GM10248 (cell line): ENCODE results near the gene LEMD2.

Experiments
- CTCF ChIA-PET: fragments of 300-600 bp; sonication (Branson Sonifier 250); formaldehyde crosslinking; extraction: SDS; loops from one replicate; lab custom pipeline; 2021; ENCODE audit warnings: antibody characterized with exemption; lab: Yijun Ruan, JAX
- POLR2A ChIA-PET: fragments of 350-650 bp; sonication (Branson Sonifier 250); formaldehyde crosslinking; extraction: SDS; loops from one replicate; lab custom pipeline; 2020; ENCODE audit warnings: antibody characterized with exemption; lab: Yijun Ruan, JAX
- DNase-seq: peaks from one replicate; pipeline ENCODE4 v3.0.0; 2012; ENCODE audit errors: extremely low spot score
- TF ChIP-seq, protein P1 (sequence below): IDR thresholded peaks from 2 replicates; pipeline ENCODE4 v1.5.1; 2012; ENCODE audit warnings: mild to moderate bottlenecking, low read depth; ENCODE audit errors: extremely low read depth, missing control alignments, control extremely low read depth

The LEMD2 gene

DNA sequence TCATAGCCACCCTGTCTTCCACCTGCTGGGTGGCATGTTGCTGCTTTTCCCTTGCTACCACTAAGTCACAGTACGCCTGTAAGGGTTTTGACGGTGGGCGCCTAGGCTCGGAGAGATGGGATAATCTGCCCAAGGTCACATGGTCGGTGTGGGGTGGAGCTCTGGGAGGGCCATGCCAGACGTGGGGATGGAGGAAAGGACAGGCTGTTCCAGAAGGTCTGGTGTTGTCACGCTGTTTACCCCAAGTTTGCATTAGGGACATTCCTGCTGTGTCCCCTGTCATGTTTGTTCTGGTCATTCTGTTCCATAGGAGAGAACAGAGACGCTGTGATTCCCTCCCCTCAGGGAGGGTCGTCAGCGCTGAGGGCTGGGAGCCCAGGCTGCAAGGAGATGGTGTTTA is 58.3 kb downstream of the LEMD2 start:
- ChIA-PET POLR2A (no interaction called here), CTCF (interaction anchor here (3.5 kb wide), 1 partner anchor 14 kb away, joined by 15 read pairs; no protein-coding TSS in a partner anchor)
- no peak for DNase-seq
- TF ChIP-seq, protein P1, sequence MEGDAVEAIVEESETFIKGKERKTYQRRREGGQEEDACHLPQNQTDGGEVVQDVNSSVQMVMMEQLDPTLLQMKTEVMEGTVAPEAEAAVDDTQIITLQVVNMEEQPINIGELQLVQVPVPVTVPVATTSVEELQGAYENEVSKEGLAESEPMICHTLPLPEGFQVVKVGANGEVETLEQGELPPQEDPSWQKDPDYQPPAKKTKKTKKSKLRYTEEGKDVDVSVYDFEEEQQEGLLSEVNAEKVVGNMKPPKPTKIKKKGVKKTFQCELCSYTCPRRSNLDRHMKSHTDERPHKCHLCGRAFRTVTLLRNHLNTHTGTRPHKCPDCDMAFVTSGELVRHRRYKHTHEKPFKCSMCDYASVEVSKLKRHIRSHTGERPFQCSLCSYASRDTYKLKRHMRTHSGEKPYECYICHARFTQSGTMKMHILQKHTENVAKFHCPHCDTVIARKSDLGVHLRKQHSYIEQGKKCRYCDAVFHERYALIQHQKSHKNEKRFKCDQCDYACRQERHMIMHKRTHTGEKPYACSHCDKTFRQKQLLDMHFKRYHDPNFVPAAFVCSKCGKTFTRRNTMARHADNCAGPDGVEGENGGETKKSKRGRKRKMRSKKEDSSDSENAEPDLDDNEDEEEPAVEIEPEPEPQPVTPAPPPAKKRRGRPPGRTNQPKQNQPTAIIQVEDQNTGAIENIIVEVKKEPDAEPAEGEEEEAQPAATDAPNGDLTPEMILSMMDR, result no peak

DNA sequence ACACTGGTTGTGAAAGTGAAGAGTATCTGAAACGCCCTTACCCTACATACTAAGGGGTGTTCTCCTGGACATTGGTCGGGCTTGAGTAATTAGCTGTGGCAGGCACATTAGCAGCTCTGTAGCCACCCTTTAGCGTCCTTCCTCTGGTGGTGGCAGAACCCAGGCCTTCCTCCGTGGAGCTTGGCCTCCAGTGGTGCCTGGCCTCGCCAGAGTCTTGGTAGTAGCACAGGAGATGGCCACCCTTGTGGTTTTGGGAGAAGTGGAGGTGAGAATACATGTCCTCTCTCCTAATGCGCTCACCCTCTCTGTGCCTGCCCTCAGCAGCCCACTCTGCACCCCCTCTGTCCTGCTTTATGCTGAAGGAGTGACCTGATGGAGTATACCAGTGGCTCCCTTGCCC is 59.9 kb downstream of the LEMD2 start:
- ChIA-PET POLR2A (no interaction called here), CTCF (no interaction called here)
- no peak for DNase-seq
- TF ChIP-seq, protein P1, result no peak

DNA sequence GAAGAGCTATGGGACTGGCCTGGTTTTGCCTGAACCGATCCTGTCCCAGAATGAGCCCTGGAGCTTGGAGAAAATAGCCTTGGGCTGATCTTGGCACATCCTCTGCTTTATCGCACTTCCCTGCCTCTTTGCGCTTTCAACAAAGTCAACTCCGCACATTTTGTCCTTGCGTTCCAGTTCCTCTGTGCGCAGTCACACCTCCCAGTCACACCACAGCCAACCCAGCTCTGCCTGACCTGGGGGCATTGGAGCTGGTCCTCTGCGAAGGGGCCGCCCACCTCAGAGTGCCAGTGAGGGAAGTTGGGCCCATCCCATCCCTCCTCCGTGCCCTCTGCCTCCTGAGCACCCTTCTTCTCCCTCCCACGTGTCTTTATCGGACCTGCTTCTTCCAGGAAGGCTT is 60.5 kb downstream of the LEMD2 start:
- TF ChIP-seq, protein P1, result no peak
- CTCF ChIA-PET, result interaction anchor here (1.1 kb wide), 1 partner anchor 28 kb away, joined by 3 read pairs; no protein-coding TSS in a partner anchor
- POLR2A ChIA-PET, result no interaction called here
- no peak for DNase-seq

DNA sequence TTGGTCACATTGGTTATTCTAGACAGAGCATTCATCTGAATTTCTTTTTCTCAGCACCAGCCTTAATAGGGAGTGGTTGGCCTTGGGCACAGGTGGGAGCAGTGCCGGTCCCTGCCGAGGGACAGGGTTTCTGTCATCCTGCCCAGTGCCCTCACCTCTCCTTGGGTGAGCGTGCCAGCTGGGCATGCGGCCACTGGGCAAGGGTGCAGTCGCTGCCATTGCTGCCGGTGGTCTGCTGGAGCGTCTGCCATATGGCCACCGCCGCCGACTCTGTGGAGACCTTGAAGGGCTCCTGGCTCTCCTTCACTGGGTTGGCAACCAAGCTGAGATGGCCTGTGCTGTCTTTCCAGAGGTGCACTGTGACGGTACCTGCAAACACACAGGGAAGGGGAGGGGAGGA is 61.0 kb downstream of the LEMD2 start:
- TF ChIP-seq, protein P1, result no peak
- no peak for DNase-seq
- POLR2A ChIA-PET, result no interaction called here
- CTCF ChIA-PET, result interaction anchor here (1.1 kb wide), 1 partner anchor 27 kb away, joined by 3 read pairs; no protein-coding TSS in a partner anchor

DNA sequence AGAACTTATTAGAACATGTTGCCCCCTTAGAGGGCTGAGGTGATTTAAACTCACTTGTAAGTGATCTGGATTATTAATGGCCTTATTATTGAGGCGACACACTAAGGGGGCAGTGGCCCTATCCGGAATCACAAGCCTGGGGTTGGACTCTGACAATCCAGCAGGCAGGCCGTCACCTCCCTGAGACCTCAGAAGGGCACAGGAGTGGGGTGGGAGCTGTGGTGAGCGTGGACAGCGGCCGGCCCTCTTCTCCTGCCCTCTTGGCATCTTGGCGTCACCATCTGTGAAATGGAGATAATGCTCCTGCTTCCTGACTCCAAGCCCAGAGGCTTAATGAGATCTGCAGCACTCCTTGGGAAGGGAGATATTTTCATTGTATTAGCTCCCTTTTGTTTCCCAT is 61.8 kb downstream of the LEMD2 start:
- ChIA-PET POLR2A (no interaction called here), CTCF (interaction anchor here (0.8 to 1.1 kb wide), 2 partner anchors 16 to 26 kb away, joined by 3 read pairs; partner anchors contain the start of gene UQCC2)
- no peak for DNase-seq
- TF ChIP-seq, protein P1, result no peak

DNA sequence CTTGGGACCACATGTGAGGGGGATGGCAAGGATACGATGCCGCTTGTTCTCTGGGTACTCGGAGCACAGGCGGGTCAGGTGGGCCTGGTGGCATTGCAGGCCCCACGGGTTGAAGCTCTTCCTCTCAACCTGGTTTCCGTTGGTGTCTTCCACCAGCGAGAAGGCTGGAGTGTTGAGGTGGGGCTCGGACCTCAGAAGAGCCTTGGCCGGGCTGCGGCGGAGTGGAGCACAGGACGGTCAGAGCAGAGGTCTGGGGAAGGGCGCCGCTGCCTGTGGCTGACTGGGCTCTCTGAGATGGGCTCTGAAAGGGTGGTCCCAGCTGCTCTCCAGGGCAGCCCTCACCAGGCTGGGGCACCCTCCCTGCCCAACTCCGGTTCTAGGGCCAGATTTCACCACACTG is 62.2 kb downstream of the LEMD2 start:
- TF ChIP-seq, protein P1, result no peak
- CTCF ChIA-PET, result interaction anchor here (0.8 to 1.3 kb wide), 2 partner anchors 15 to 26 kb away, joined by 3 read pairs; partner anchors contain the start of gene UQCC2
- POLR2A ChIA-PET, result no interaction called here
- no peak for DNase-seq
